Ovary (tissue), 3 donors: Measurements from ENCODE around the gene MRPL14.

Experiments used
- POLR2A ChIP-seq: fragments of 450-650 bp; IDR thresholded peaks from one replicate; pipeline ENCODE4 v1.6.1; 2017; ENCODE audit warnings: antibody characterized with exemption, mild to moderate bottlenecking, moderate library complexity
- TF ChIP-seq, protein P1 (sequence below), 3 donors: fragments of 450-650 bp in 2 of 3; fragments of 200-600 bp in 1 of 3; IDR thresholded peaks; one replicate each; pipeline versions ENCODE4 v1.5.1 to v1.8.0; 2016 to 2022; ENCODE audit warnings: antibody characterized with exemption in 3 of 3, mild to moderate bottlenecking in 1 of 3
- donor health status: DM: no; HTN: no; CAD: no.

DNA sequence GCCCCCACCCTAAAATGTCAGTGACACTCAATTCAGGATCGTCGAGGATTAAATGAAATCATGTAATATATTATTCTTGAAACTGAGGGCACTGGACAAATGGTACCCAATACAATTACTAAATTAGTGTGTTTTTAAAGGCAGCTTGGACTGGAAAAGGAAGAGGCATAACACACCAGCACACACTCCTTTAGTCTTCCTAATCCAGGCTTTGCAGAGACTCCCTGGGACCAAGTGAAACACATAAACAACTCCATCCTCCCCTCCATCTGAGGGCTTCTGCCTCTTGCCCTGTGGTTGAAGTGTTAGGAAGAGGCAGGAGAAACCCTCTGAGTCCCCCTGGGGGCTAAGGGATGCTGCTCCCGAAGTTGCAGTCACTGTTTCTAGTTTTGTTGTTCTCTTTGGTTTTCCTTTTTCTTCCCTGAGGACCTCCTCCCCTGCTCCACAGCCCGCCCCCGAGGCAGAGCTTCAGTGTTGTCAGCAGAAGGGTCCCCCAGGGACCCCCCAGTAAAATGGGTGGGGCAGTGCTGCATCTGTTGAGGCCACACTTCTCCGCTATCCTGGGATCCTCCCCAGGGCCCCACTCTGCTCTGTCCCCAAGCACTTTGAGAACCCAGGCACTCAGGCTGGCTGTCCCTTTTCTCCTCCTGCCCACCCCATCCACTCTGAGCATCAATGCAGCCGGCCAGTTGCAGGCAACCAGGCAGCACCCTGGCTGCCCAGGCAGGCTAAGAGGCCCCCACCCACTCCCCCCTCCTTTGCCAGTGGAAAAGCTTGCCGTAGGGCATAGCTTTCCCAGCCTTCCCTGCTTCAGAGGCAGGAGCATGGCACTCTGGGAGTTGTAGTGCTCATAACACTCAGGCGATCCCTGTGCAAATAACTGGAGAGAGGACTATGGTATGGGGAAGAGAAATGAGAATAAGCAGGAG is 6.0 kb upstream of the MRPL14 start:
- no peak for TF ChIP-seq POLR2A
- TF ChIP-seq, protein P1, sequence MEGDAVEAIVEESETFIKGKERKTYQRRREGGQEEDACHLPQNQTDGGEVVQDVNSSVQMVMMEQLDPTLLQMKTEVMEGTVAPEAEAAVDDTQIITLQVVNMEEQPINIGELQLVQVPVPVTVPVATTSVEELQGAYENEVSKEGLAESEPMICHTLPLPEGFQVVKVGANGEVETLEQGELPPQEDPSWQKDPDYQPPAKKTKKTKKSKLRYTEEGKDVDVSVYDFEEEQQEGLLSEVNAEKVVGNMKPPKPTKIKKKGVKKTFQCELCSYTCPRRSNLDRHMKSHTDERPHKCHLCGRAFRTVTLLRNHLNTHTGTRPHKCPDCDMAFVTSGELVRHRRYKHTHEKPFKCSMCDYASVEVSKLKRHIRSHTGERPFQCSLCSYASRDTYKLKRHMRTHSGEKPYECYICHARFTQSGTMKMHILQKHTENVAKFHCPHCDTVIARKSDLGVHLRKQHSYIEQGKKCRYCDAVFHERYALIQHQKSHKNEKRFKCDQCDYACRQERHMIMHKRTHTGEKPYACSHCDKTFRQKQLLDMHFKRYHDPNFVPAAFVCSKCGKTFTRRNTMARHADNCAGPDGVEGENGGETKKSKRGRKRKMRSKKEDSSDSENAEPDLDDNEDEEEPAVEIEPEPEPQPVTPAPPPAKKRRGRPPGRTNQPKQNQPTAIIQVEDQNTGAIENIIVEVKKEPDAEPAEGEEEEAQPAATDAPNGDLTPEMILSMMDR (IDR thresholded peaks at IDR 0.05) = no peak
